ENCODE data around the gene LSM4.
"Not testable (repeated sequence)": the region's sequence is repeated elsewhere in the genome, so short reads cannot be mapped to it uniquely, and the experiment has no call there.

The LSM4 gene

GRCh38 chr19:18322759-18323460 lies at the start of gene LSM4:
Gene LSM4, minus strand, starts transcription at chr19:18323076. Its CDS starts 56 bp downstream, at chr19:18323020.
- Mint-ChIP-seq H3K27me3 (no peaks in the 10 kb centered on the region), H3K4me3 (peak within 1 kb of the TSS; percentile 81), H3K36me3 (peaks cover 2% of the 10 kb centered on the region), H3K9me3 (no peaks in the 10 kb centered on the region), H3K4me1 (peaks cover 22% of the 10 kb centered on the region), H3K27ac (peak within 1 kb of the TSS; percentile 91)
- ATAC-seq (ENCODE audit: low read depth), result peak; percentile 93
- DNase-seq (ENCODE audit: low spot score in 2 of 2), result peak; percentile 95 to 98

GRCh38 chr19:18368504-18369222 lies 45.8 kb upstream of the LSM4 start:
- Mint-ChIP-seq H3K36me3 (peaks cover 13% of the 10 kb centered on the region), H3K4me3 (no peak overlapping the region), H3K4me1 (peaks cover 3% of the 10 kb centered on the region), H3K27me3 (no peaks in the 10 kb centered on the region), H3K9me3 (no peaks in the 10 kb centered on the region), H3K27ac (no peak overlapping the region)
- DNase-seq (ENCODE audit: low spot score in 2 of 2) (no peak), ATAC-seq (ENCODE audit: low read depth) (no peak)

GRCh38 chr19:18366021-18366435 lies 43.2 kb upstream of the LSM4 start:
- Mint-ChIP-seq H3K9me3 (no peaks in the 10 kb centered on the region), H3K27me3 (no peaks in the 10 kb centered on the region), H3K36me3 (peaks cover 27% of the 10 kb centered on the region), H3K4me1 (no peaks in the 10 kb centered on the region), H3K4me3 (no peak overlapping the region), H3K27ac (no peak overlapping the region)
- ATAC-seq (ENCODE audit: low read depth), result no peak
- no peak for DNase-seq (ENCODE audit: low spot score in 2 of 2)

GRCh38 chr19:18364826-18365528 lies 42.1 kb upstream of the LSM4 start:
- Mint-ChIP-seq H3K36me3 (peaks cover 27% of the 10 kb centered on the region), H3K9me3 (no peaks in the 10 kb centered on the region), H3K27me3 (no peaks in the 10 kb centered on the region), H3K4me3 (no peak overlapping the region), H3K4me1 (no peaks in the 10 kb centered on the region), H3K27ac (no peak overlapping the region)
- DNase-seq (ENCODE audit: low spot score in 2 of 2) (no peak), ATAC-seq (ENCODE audit: low read depth) (no peak)

- H3K4me1 Mint-ChIP-seq; H3K4me3 Mint-ChIP-seq; H3K27ac Mint-ChIP-seq; ATAC-seq (ENCODE audit: low read depth); H3K27me3 Mint-ChIP-seq; DNase-seq (ENCODE audit: low spot score in 2 of 2); H3K9me3 Mint-ChIP-seq: not testable (repeated sequence)
- peaks cover 31% of the 10 kb centered on the region for H3K36me3 Mint-ChIP-seq
Observed at GRCh38 chr19:18364277-18364825, 41.5 kb upstream of the LSM4 start.

GRCh38 chr19:18363787-18364186 lies 40.9 kb upstream of the LSM4 start:
- Mint-ChIP-seq H3K4me3 (no peak overlapping the region), H3K4me1 (no peaks in the 10 kb centered on the region), H3K36me3 (peaks cover 34% of the 10 kb centered on the region)

GRCh38 chr19:18362934-18363542 lies 40.2 kb upstream of the LSM4 start:
- ATAC-seq (ENCODE audit: low read depth) (no peak), DNase-seq (ENCODE audit: low spot score in 2 of 2) (no peak)
- no peaks in the 10 kb centered on the region for H3K9me3 Mint-ChIP-seq
- no peak overlapping the region for H3K4me3 Mint-ChIP-seq
- no peaks in the 10 kb centered on the region for H3K27me3 Mint-ChIP-seq
- no peak overlapping the region for H3K27ac Mint-ChIP-seq
- no peaks in the 10 kb centered on the region for H3K4me1 Mint-ChIP-seq
- peaks cover 36% of the 10 kb centered on the region for H3K36me3 Mint-ChIP-seq

More at GRCh38 chr19:18363787-18364186, 40.9 kb upstream of the LSM4 start:
- DNase-seq (ENCODE audit: low spot score in 2 of 2) (no peak), ATAC-seq (ENCODE audit: low read depth) (no peak)
- H3K9me3 Mint-ChIP-seq, result no peaks in the 10 kb centered on the region
- no peaks in the 10 kb centered on the region for H3K27me3 Mint-ChIP-seq
- H3K27ac Mint-ChIP-seq, result no peak overlapping the region

GRCh38 chr19:18361646-18362045 lies 38.8 kb upstream of the LSM4 start:
- DNase-seq (ENCODE audit: low spot score in 2 of 2), result no peak
- H3K36me3 Mint-ChIP-seq, result peaks cover 42% of the 10 kb centered on the region
- no peaks in the 10 kb centered on the region for H3K9me3 Mint-ChIP-seq
- H3K27ac Mint-ChIP-seq, result no peak overlapping the region
- no peak overlapping the region for H3K4me3 Mint-ChIP-seq
- no peaks in the 10 kb centered on the region for H3K4me1 Mint-ChIP-seq
- no peaks in the 10 kb centered on the region for H3K27me3 Mint-ChIP-seq
- ATAC-seq (ENCODE audit: low read depth), result no peak

GRCh38 chr19:18357041-18357440 lies 34.2 kb upstream of the LSM4 start:
- ATAC-seq (ENCODE audit: low read depth), result no peak
- DNase-seq (ENCODE audit: low spot score in 2 of 2), result no peak

GRCh38 chr19:18354743-18355142 lies 31.9 kb upstream of the LSM4 start:
- DNase-seq (ENCODE audit: low spot score in 2 of 2); H3K27ac Mint-ChIP-seq; H3K4me1 Mint-ChIP-seq; H3K9me3 Mint-ChIP-seq; ATAC-seq (ENCODE audit: low read depth); H3K4me3 Mint-ChIP-seq; H3K27me3 Mint-ChIP-seq: not testable (repeated sequence)
- peaks cover 31% of the 10 kb centered on the region for H3K36me3 Mint-ChIP-seq

More at GRCh38 chr19:18357041-18357440, 34.2 kb upstream of the LSM4 start:
- H3K4me1 Mint-ChIP-seq, result no peaks in the 10 kb centered on the region
- no peak overlapping the region for H3K27ac Mint-ChIP-seq
- H3K4me3 Mint-ChIP-seq, result no peak overlapping the region
- no peaks in the 10 kb centered on the region for H3K27me3 Mint-ChIP-seq
- H3K36me3 Mint-ChIP-seq, result peaks cover 37% of the 10 kb centered on the region
- H3K9me3 Mint-ChIP-seq, result no peaks in the 10 kb centered on the region

- no peak overlapping the region for H3K4me3 Mint-ChIP-seq
- DNase-seq (ENCODE audit: low spot score in 2 of 2) (no peak), ATAC-seq (ENCODE audit: low read depth) (no peak)
- H3K9me3 Mint-ChIP-seq, result no peaks in the 10 kb centered on the region
- no peaks in the 10 kb centered on the region for H3K27me3 Mint-ChIP-seq
- peaks cover 28% of the 10 kb centered on the region for H3K36me3 Mint-ChIP-seq
- no peaks in the 10 kb centered on the region for H3K4me1 Mint-ChIP-seq
- no peak overlapping the region for H3K27ac Mint-ChIP-seq
Observed at GRCh38 chr19:18353378-18354005, 30.6 kb upstream of the LSM4 start.

- ATAC-seq (ENCODE audit: low read depth) (no peak), DNase-seq (ENCODE audit: low spot score in 2 of 2) (no peak)
- Mint-ChIP-seq H3K4me3 (no peak overlapping the region), H3K9me3 (no peaks in the 10 kb centered on the region), H3K27ac (no peak overlapping the region), H3K36me3 (peaks cover 22% of the 10 kb centered on the region), H3K27me3 (no peaks in the 10 kb centered on the region), H3K4me1 (peaks cover 3% of the 10 kb centered on the region)
Observed at GRCh38 chr19:18351544-18351943, 28.7 kb upstream of the LSM4 start.

- Mint-ChIP-seq H3K9me3 (no peaks in the 10 kb centered on the region), H3K36me3 (peaks cover 22% of the 10 kb centered on the region), H3K27ac (no peak overlapping the region), H3K4me1 (peaks cover 6% of the 10 kb centered on the region), H3K27me3 (no peaks in the 10 kb centered on the region), H3K4me3 (no peak overlapping the region)
- ATAC-seq (ENCODE audit: low read depth) (no peak), DNase-seq (ENCODE audit: low spot score in 2 of 2) (no peak)
Observed at GRCh38 chr19:18350490-18350889, 27.6 kb upstream of the LSM4 start.

Data from memory B cell (primary cell).